ENCODE data around the gene DNM3. TPM values are rescaled to one million over a fixed set of nuclear protein-coding genes. Genes with fewer than 3 reads are reported as not detected.

DNM3 gene
- total RNA-seq, 1 donor from 2014 or later, result 2.1 TPM

- Mint-ChIP-seq H3K27ac (no peak overlapping the region), H3K27me3 (no peaks in the 10 kb centered on the region), H3K9me3 (no peaks in the 10 kb centered on the region), H3K36me3 (ENCODE audit: low read depth) (no peaks in the 10 kb centered on the region), H3K4me1 (no peaks in the 10 kb centered on the region), H3K4me3 (no peak overlapping the region)
- DNase-seq (no peak), ATAC-seq (ENCODE audit: low read depth) (no peak)
- intact Hi-C loops (cut with micrococcal nuclease), result no loop called here
- ChIA-PET CTCF (no interaction called here), POLR2A (no interaction called here)
- TF ChIP-seq CTCF (IDR thresholded peaks at IDR 0.05), result no peak
These were observed 76.0 kb downstream of the DNM3 start for GRCh38 chr1:171917331-171917730.

GRCh38 chr1:171919891-171920887, 78.9 kb downstream of the DNM3 start:
- DNase-seq, result no peak
- CTCF ChIA-PET, result no interaction called here
- no peak for TF ChIP-seq CTCF (IDR thresholded peaks at IDR 0.05)
- Mint-ChIP-seq H3K27ac (no peak overlapping the region), H3K9me3 (peaks cover 8% of the 10 kb centered on the region), H3K4me3 (no peak overlapping the region), H3K27me3 (no peaks in the 10 kb centered on the region), H3K4me1 (no peaks in the 10 kb centered on the region), H3K36me3 (ENCODE audit: low read depth) (no peaks in the 10 kb centered on the region)
- intact Hi-C loops (cut with micrococcal nuclease), result no loop called here
- POLR2A ChIA-PET, result no interaction called here
- ATAC-seq (ENCODE audit: low read depth), result no peak

GRCh38 chr1:171922999-171923398, 81.7 kb downstream of the DNM3 start:
- no peaks in the 10 kb centered on the region for H3K4me1 Mint-ChIP-seq
- intact Hi-C loops (cut with micrococcal nuclease), result no loop called here
- no peak for ATAC-seq (ENCODE audit: low read depth)
- POLR2A ChIA-PET, result no interaction called here
- no peak overlapping the region for H3K4me3 Mint-ChIP-seq
- H3K36me3 Mint-ChIP-seq (ENCODE audit: low read depth), result peaks cover 2% of the 10 kb centered on the region
- no peaks in the 10 kb centered on the region for H3K27me3 Mint-ChIP-seq
- H3K9me3 Mint-ChIP-seq, result peaks cover 11% of the 10 kb centered on the region
- CTCF ChIA-PET, result no interaction called here
- no peak overlapping the region for H3K27ac Mint-ChIP-seq
- no peak for DNase-seq
- no peak for TF ChIP-seq CTCF (IDR thresholded peaks at IDR 0.05)

GRCh38 chr1:171929121-171929520, 87.8 kb downstream of the DNM3 start:
- intact Hi-C loops (cut with micrococcal nuclease), result no loop called here
- peaks cover 9% of the 10 kb centered on the region for H3K9me3 Mint-ChIP-seq
- DNase-seq (no peak), ATAC-seq (ENCODE audit: low read depth) (no peak)
- no peak for TF ChIP-seq CTCF (IDR thresholded peaks at IDR 0.05)
- H3K4me1 Mint-ChIP-seq, result no peaks in the 10 kb centered on the region
- CTCF ChIA-PET, result no interaction called here
- H3K4me3 Mint-ChIP-seq, result no peak overlapping the region
- POLR2A ChIA-PET, result no interaction called here
- no peaks in the 10 kb centered on the region for H3K27me3 Mint-ChIP-seq
- H3K27ac Mint-ChIP-seq, result no peak overlapping the region
- peaks cover 2% of the 10 kb centered on the region for H3K36me3 Mint-ChIP-seq (ENCODE audit: low read depth)

DNA sequence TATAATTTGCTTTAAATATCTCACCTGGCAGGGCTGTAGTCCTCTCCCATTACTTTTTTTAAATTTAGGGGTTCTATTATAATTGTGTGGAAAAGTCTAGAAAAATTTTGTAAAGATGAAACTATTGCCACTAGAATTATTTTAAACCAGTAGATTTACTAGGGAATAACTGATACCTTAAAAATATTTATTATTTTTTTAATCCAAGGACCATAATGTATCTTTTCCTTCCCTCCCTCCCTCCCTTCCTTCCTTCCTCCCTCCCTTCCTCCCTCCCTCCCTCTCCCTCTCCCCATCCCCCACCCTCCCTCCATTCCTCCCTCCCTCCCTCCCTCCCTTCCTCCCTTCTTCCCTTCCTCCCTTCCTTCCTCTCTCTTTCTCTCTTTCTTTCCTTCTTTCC, 90.5 kb downstream of the DNM3 start:
- intact Hi-C loops (cut with micrococcal nuclease), result no loop called here
- H3K27ac Mint-ChIP-seq, result no peak overlapping the region
- no peak for ATAC-seq (ENCODE audit: low read depth)
- CTCF ChIA-PET, result no interaction called here
- H3K4me1 Mint-ChIP-seq, result no peaks in the 10 kb centered on the region
- peaks cover 2% of the 10 kb centered on the region for H3K36me3 Mint-ChIP-seq (ENCODE audit: low read depth)
- no peak overlapping the region for H3K4me3 Mint-ChIP-seq
- no peak for TF ChIP-seq CTCF (IDR thresholded peaks at IDR 0.05)
- POLR2A ChIA-PET, result no interaction called here
- no peaks in the 10 kb centered on the region for H3K27me3 Mint-ChIP-seq
- H3K9me3 Mint-ChIP-seq, result no peaks in the 10 kb centered on the region
- no peak for DNase-seq
